A549 (cell line): Measurements from ENCODE around the gene ABCA2. TPM values are rescaled to one million over a fixed set of nuclear protein-coding genes. Genes with fewer than 3 reads are reported as not detected.

ENCODE experiments used
- ATAC-seq, 2 experiments: fragments of 200-7000 bp in 1 of 2; fragments of >200 bp in 1 of 2; cut with Nextera tagmentation in 1 of 2; cut with Tn5 transposase in 1 of 2; 3 replicates each; pipeline versions ENCODE4 v1.8.0 to v1.9.1; 2018 to 2020; ENCODE audit warnings: mild to moderate bottlenecking in 1 of 2, moderate library complexity in 1 of 2
- CTCF ChIA-PET: fragments of 300-600 bp; sonication (Branson Sonifier 250); formaldehyde crosslinking; extraction: SDS; loops from one replicate; lab custom pipeline; 2021; ENCODE audit warnings: antibody characterized with exemption, inconsistent platforms; lab: Yijun Ruan, JAX
- POLR2A ChIA-PET: fragments of 350-600 bp; formaldehyde crosslinking; extraction: SDS; loops from one replicate; lab custom pipeline; 2021; ENCODE audit warnings: antibody characterized with exemption, inconsistent platforms; lab: Yijun Ruan, JAX
- DNase-seq, 2 experiments: peaks; one replicate each; pipeline versions ENCODE4 v3.0.0 to v3.0.0-alpha.2; 2011 to 2016; ENCODE audit warnings: low read depth in 1 of 2, low spot score in 1 of 2
- FAIRE-seq: peaks from 2 replicates; lab custom pipeline; 2011; peaks lifted over from hg19 to GRCh38; lab: Jason Lieb, UNC
- H3K27ac ChIP-seq, 2 experiments: fragments of >200 bp; sonication (Bioruptor Twin); formaldehyde crosslinking; 3 replicates each; pipeline ENCODE4 v1.5.1; 2016 to 2017
- H3K4me1 ChIP-seq: fragments of >200 bp; sonication (Bioruptor Twin); formaldehyde crosslinking; 3 replicates; pipeline ENCODE4 v1.6.1; 2016
- H3K4me2 ChIP-seq: fragments of >200 bp; sonication (Bioruptor Twin); formaldehyde crosslinking; 3 replicates; pipeline ENCODE4 v1.6.1; 2016
- H3K4me3 ChIP-seq: fragments of >200 bp; sonication (Bioruptor Twin); formaldehyde crosslinking; 3 replicates; pipeline ENCODE4 v1.5.1; 2016
- H3K9me3 ChIP-seq: fragments of >200 bp; sonication (Bioruptor Twin); formaldehyde crosslinking; 3 replicates; pipeline ENCODE4 v1.6.1; 2016
- CHD4 ChIP-seq: fragments of 200-600 bp; sonication (generic); IDR thresholded peaks from 2 replicates; pipeline ENCODE4 v1.6.1; 2016; ENCODE audit warnings: antibody characterized with exemption, mild to moderate bottlenecking, borderline replicate concordance
- EHMT2 ChIP-seq: fragments of 200-600 bp; sonication (generic); IDR thresholded peaks from 2 replicates; pipeline ENCODE4 v1.6.1; 2016; ENCODE audit warnings: antibody characterized with exemption, low read depth, mild to moderate bottlenecking, moderate library complexity
- FOSB ChIP-seq: fragments of 250-450 bp; sonication (Bioruptor Pico); IDR thresholded peaks from 2 replicates; pipeline ENCODE4 v1.5.0; 2020; ENCODE audit warnings: mild to moderate bottlenecking, moderate library complexity
- FOXS1 ChIP-seq: fragments of 250-450 bp; sonication (Bioruptor Pico); IDR thresholded peaks from 2 replicates; pipeline ENCODE4 v1.5.0; 2020; ENCODE audit warnings: mild to moderate bottlenecking, moderate library complexity
- GATA3 ChIP-seq: IDR thresholded peaks from 2 replicates; pipeline ENCODE4 v1.6.1; 2012; ENCODE audit warnings: borderline replicate concordance
- HDAC2 ChIP-seq: fragments of 200-600 bp; sonication (generic); IDR thresholded peaks from 2 replicates; pipeline ENCODE4 v1.6.1; 2016
- HES2 ChIP-seq: fragments of >200 bp; sonication (Bioruptor Twin); formaldehyde crosslinking; IDR thresholded peaks from 2 replicates; pipeline ENCODE4 v1.6.1; 2016
- HOXA7 ChIP-seq: fragments of 250-450 bp; sonication (Bioruptor Pico); IDR thresholded peaks from 2 replicates; pipeline ENCODE4 v1.5.0; 2020; ENCODE audit warnings: mild to moderate bottlenecking, moderate library complexity
- HOXB13 ChIP-seq: fragments of 250-450 bp; sonication (Bioruptor Pico); IDR thresholded peaks from 2 replicates; pipeline ENCODE4 v1.5.0; 2020; ENCODE audit warnings: low read depth, mild to moderate bottlenecking, moderate library complexity
- HOXB5 ChIP-seq: fragments of 250-450 bp; sonication (Bioruptor Pico); IDR thresholded peaks from 2 replicates; pipeline ENCODE4 v1.5.0; 2020; ENCODE audit warnings: mild to moderate bottlenecking, moderate library complexity
- JUN ChIP-seq, 2 experiments: fragments of >200 bp; sonication (Bioruptor Twin); formaldehyde crosslinking; IDR thresholded peaks; 2 replicates in 1 of 2; 3 replicates in 1 of 2; pipeline ENCODE4 v1.6.1; 2016 to 2017
- MAZ ChIP-seq: fragments of 150-350 bp; IDR thresholded peaks from 2 replicates; pipeline ENCODE4 v1.6.1; 2014; ENCODE audit warnings: antibody characterized with exemption, low read depth, low read length, borderline replicate concordance
- NFE2L2 ChIP-seq: fragments of 150-350 bp; conservative IDR thresholded peaks from 2 replicates; pipeline ENCODE4 v1.6.1; 2014; ENCODE audit warnings: low read length
- NR3C1 ChIP-seq: fragments of >200 bp; sonication (Bioruptor Twin); formaldehyde crosslinking; IDR thresholded peaks from 3 replicates; pipeline ENCODE4 v1.6.1; 2017
- POLR2A ChIP-seq: IDR thresholded peaks from 2 replicates; pipeline ENCODE4 v1.6.1; 2012; ENCODE audit warnings: mild to moderate bottlenecking, low read length
- RARB ChIP-seq: fragments of 250-450 bp; sonication (Bioruptor Pico); IDR thresholded peaks from 2 replicates; pipeline ENCODE4 v1.8.0; 2021; ENCODE audit warnings: mild to moderate bottlenecking, moderate library complexity
- RFX5 ChIP-seq: fragments of 450-650 bp; IDR thresholded peaks from 2 replicates; pipeline ENCODE4 v1.7.1; 2014; ENCODE audit warnings: antibody characterized with exemption, mild to moderate bottlenecking, moderate library complexity
- RNF2 ChIP-seq: fragments of 200-600 bp; sonication (generic); IDR thresholded peaks from 2 replicates; pipeline ENCODE4 v1.6.1; 2016; ENCODE audit warnings: low read depth, mild to moderate bottlenecking, antibody characterized with exemption, moderate library complexity, borderline replicate concordance
- TP53 ChIP-seq: fragments of 250-450 bp; sonication (Bioruptor Pico); IDR thresholded peaks from 2 replicates; pipeline ENCODE4 v1.5.0; 2021; ENCODE audit warnings: mild to moderate bottlenecking, moderate library complexity
- ZC3H11A ChIP-seq: fragments of 450-650 bp; IDR thresholded peaks from 2 replicates; pipeline ENCODE4 v1.6.1; 2014; ENCODE audit warnings: antibody characterized with exemption, mild to moderate bottlenecking
- ZSCAN20 ChIP-seq: fragments of 250-450 bp; sonication (Bioruptor Pico); IDR thresholded peaks from 2 replicates; pipeline ENCODE4 v1.8.0; 2022; ENCODE audit warnings: mild to moderate bottlenecking, moderate library complexity
- WGBS: methylation state at CpG from one replicate; pipeline ENCODE4 v1.1.6; 2017; ENCODE audit errors: missing lambda C conversion rate; 5-methylcytosine and 5-hydroxymethylcytosine counted together
- polyA plus RNA-seq, 4 experiments: library from polyadenylated mRNA; depleted of rRNA in 3 of 4; stranded (reverse); fragments of >200 nt; fragmentation: RNase III in 1 of 4; extraction: RNeasy Plus Mini Kit Qiagen cat#74134 plus additional on column Dnase treatment in 1 of 4; gene quantifications; 2 replicates in 3 of 4; 3 replicates in 1 of 4; pipeline ENCODE4 v1.2.3, GENCODE V29; 2011 to 2017
- TF ChIP-seq, protein P1 (sequence below): fragments of 200-600 bp; sonication (generic); IDR thresholded peaks from 2 replicates; pipeline ENCODE4 v1.6.1; 2016; ENCODE audit warnings: antibody characterized with exemption, mild to moderate bottlenecking, moderate library complexity
- TF ChIP-seq, protein P2 (sequence below): fragments of >200 bp; sonication (Bioruptor Twin); formaldehyde crosslinking; IDR thresholded peaks from 3 replicates; pipeline ENCODE4 v1.6.1; 2016
- TF ChIP-seq, protein P3 (sequence below): IDR thresholded peaks from 2 replicates; pipeline ENCODE4 v1.6.1; 2012; ENCODE audit warnings: low read depth, borderline replicate concordance

ABCA2 gene
- polyA plus RNA-seq, 2 of the 4 experiments (the other 2 are of a cell fraction) = 8.3 to 24.7 TPM

DNA sequence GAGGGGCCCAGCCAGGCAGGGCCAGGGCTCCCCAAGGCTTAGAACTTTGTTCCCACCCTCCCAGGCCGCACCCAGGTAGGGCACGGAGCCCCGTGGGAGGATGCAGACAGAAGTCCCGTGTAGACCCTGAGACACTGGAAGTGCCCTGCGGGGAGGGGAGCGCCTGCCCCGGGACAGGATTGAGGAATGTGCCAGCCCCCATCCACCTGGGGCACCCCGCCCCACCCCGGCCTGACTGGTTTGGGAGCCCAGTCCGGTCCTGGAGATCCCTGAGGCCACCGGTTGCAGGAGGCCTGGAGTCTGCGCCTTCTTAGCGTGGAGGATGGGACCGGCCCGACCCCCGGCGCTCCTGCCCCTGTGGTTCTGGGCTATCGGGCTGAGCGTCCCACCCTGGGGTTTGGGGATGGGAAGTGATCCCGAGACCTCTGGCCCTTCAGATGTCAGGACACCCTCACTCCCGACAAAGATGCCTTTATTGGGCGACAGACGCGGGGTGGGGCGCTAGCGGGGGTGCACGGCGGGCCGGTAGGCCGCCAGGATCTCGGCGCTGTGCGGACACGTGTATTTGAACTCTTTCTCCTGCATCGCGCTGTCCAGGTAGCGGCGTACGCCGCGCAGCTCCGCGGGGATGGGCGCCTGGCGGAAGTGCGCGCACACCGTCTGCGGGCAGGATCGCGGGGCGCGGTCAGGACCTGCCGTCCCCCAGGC is 33.7 kb downstream of the ABCA2 start:
- TF ChIP-seq ZC3H11A = no peak
- no peak for TF ChIP-seq TP53 (CRISPR knock-in tag)
- TF ChIP-seq JUN (IDR thresholded peaks at IDR 0.05) = no peak
- TF ChIP-seq, protein P1, sequence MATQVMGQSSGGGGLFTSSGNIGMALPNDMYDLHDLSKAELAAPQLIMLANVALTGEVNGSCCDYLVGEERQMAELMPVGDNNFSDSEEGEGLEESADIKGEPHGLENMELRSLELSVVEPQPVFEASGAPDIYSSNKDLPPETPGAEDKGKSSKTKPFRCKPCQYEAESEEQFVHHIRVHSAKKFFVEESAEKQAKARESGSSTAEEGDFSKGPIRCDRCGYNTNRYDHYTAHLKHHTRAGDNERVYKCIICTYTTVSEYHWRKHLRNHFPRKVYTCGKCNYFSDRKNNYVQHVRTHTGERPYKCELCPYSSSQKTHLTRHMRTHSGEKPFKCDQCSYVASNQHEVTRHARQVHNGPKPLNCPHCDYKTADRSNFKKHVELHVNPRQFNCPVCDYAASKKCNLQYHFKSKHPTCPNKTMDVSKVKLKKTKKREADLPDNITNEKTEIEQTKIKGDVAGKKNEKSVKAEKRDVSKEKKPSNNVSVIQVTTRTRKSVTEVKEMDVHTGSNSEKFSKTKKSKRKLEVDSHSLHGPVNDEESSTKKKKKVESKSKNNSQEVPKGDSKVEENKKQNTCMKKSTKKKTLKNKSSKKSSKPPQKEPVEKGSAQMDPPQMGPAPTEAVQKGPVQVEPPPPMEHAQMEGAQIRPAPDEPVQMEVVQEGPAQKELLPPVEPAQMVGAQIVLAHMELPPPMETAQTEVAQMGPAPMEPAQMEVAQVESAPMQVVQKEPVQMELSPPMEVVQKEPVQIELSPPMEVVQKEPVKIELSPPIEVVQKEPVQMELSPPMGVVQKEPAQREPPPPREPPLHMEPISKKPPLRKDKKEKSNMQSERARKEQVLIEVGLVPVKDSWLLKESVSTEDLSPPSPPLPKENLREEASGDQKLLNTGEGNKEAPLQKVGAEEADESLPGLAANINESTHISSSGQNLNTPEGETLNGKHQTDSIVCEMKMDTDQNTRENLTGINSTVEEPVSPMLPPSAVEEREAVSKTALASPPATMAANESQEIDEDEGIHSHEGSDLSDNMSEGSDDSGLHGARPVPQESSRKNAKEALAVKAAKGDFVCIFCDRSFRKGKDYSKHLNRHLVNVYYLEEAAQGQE = no peak
- TF ChIP-seq, all 56 proteins: peak for 0
- CTCF ChIA-PET = interaction anchor here (0.6 to 6.6 kb wide), 7 partner anchors 8 to 268 kb away, joined by 3 to 34 read pairs (median 4); partner anchors contain the start of gene ABCA2
- H3K9me3 ChIP-seq = peaks cover 3% of the 10 kb centered on the region; the same call in 1 of the 3 replicates
- no peak overlapping the region for H3K27ac ChIP-seq
- POLR2A ChIA-PET = no interaction called here
- no peak overlapping the region for H3K4me3 ChIP-seq
- ATAC-seq (no peak), DNase-seq (no peak), FAIRE-seq (no peak)
- peaks cover 58% of the 10 kb centered on the region for H3K4me1 ChIP-seq
- WGBS = 92% methylated on average over 47 of the region's 54 CpGs
- peak overlapping the region; percentile 95; the same call in 1 of the 3 replicates for H3K4me2 ChIP-seq

DNA sequence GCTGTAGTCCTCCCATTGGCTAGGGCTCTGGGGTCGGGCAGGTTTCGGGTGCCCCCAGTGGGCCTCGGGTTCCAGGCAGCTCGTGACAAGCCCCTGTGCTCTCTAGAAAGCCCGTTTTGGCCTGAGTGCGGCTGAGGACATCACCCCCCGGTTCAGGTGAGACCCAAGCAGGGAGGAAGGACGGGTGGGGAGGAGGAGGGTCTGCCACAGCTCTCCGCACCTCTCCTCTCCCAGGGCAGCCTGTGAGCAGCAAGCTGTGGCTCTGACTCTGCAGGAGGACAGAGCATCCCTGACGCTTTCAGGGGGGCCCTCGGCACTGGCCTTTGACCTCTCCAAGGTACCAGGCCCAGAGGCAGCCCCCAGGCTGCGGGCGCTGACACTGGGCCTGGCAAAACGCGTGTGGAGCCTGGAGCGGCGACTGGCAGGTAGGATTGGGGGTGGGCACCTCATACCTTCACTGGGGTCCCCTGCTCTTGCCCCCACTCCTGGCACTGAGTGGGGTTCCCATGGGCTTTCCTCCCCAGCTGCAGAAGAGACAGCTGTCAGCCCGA is 35.1 kb downstream of the ABCA2 start:
- Histone ChIP-seq H3K4me3 (peak overlapping the region; percentile 89), H3K27ac (peak overlapping the region; percentile 91 to 97), H3K4me1 (peaks cover 49% of the 10 kb centered on the region), H3K4me2 (peak overlapping the region; percentile 95), H3K9me3 (peaks cover 3% of the 10 kb centered on the region; the same call in 1 of the 3 replicates)
- ChIA-PET POLR2A (interaction anchor here (1.4 to 1.9 kb wide), 4 partner anchors 14 to 90 kb away, joined by 3 to 20 read pairs (median 12); no protein-coding TSS in a partner anchor), CTCF (interaction anchor here (0.7 to 6.6 kb wide), 15 partner anchors 10 to 244 kb away, joined by 3 to 34 read pairs (median 4); partner anchors contain the start of genes ABCA2 and NPDC1)
- WGBS = 25% methylated on average over 12 of the region's 18 CpGs
- no peak for TF ChIP-seq RARB (CRISPR knock-in tag)
- no peak for TF ChIP-seq HES2
- TF ChIP-seq HOXA7 (CRISPR knock-in tag) = no peak
- TF ChIP-seq POLR2A = no peak
- FAIRE-seq (no peak), DNase-seq (no peak), ATAC-seq (no peak)

DNA sequence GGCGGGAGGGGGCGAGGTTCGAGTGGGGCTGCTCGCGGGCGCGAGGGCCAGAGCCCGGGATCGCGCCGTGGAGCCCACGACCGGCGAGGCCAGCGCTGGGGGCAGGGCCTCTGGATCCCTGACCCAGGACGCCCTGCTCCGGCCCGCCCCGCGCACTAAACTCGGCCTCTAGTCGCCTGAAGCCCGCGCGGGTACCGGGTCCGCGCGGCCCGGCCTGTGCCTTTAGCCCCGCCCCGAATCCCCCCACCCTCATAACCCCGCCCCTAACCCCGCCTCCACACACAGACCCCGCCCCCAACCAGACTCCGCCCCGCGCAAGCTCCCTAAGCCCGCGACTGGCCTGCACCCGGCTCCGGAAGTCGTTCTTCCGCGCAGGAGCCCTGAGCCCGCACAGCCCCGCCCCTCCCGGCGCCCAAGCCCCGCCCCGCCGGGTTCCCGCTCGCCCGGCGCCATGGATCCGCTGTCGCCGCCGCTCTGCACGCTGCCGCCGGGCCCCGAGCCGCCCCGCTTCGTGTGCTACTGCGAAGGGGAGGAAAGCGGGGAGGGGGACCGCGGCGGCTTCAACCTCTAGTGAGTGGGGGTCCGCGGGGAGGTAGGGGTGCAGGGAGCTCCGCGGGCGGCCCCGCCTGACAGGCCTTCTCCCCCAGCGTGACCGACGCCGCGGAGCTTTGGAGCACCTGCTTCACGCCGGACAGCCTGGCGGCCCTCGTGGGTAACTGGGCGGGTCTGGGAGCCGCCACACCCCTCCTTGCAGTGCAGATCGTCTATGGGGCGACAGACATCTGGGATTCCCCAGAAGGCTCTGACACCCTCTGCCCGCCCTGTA is 35.8 kb downstream of the ABCA2 start, which contains the start of gene PAXX:
Gene PAXX (plus strand): TSS at position 430 of the 826 bp plus-strand sequence. CDS start 22 bp downstream, at position 452.
- ChIA-PET POLR2A (interaction anchor here (0.6 to 1.9 kb wide), 22 partner anchors 8 to 407 kb away, joined by 3 to 20 read pairs (median 5); partner anchors contain the start of gene MAN1B1), CTCF (interaction anchor here (0.6 to 6.6 kb wide), 14 partner anchors 13 to 149 kb away, joined by 3 to 34 read pairs (median 4); partner anchors contain the start of genes ABCA2 and NPDC1)
- H3K4me1 ChIP-seq = peaks cover 45% of the 10 kb centered on the region
- 0% methylated on average over 19 of the region's 92 CpGs for WGBS
- peak within 1 kb of the TSS; percentile 95 for H3K4me2 ChIP-seq
- peak within 1 kb of the TSS; percentile 89 for H3K4me3 ChIP-seq
- H3K9me3 ChIP-seq = peaks cover 3% of the 10 kb centered on the region; the same call in 1 of the 3 replicates
- peak within 1 kb of the TSS; percentile 91 to 97 for H3K27ac ChIP-seq
- DNase-seq = peak; percentile 88 to 94
- peak; percentile 74 to 82 for ATAC-seq
- FAIRE-seq = no peak
- TF ChIP-seq NR3C1 = no peak
- no peak for TF ChIP-seq EHMT2
- no peak for TF ChIP-seq RNF2
- no peak for TF ChIP-seq FOSB (CRISPR knock-in tag)
- no peak for TF ChIP-seq ZSCAN20 (CRISPR knock-in tag)
- no peak for TF ChIP-seq HDAC2
- no peak for TF ChIP-seq CHD4
- TF ChIP-seq HOXB5 (CRISPR knock-in tag) = peak; percentile 60; the same call in 1 of the 2 replicates
- no peak for TF ChIP-seq ZC3H11A
- TF ChIP-seq FOXS1 (CRISPR knock-in tag) = no peak
- no peak for TF ChIP-seq NFE2L2
- TF ChIP-seq GATA3 = no peak
- TF ChIP-seq, protein P2, sequence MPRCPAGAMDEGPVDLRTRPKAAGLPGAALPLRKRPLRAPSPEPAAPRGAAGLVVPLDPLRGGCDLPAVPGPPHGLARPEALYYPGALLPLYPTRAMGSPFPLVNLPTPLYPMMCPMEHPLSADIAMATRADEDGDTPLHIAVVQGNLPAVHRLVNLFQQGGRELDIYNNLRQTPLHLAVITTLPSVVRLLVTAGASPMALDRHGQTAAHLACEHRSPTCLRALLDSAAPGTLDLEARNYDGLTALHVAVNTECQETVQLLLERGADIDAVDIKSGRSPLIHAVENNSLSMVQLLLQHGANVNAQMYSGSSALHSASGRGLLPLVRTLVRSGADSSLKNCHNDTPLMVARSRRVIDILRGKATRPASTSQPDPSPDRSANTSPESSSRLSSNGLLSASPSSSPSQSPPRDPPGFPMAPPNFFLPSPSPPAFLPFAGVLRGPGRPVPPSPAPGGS = 0 out of 3 replicates have a peak, but pooled peaks have one; percentile 71
- TF ChIP-seq, protein P3, sequence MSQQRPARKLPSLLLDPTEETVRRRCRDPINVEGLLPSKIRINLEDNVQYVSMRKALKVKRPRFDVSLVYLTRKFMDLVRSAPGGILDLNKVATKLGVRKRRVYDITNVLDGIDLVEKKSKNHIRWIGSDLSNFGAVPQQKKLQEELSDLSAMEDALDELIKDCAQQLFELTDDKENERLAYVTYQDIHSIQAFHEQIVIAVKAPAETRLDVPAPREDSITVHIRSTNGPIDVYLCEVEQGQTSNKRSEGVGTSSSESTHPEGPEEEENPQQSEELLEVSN = peak; percentile 89
- no peak for TF ChIP-seq RFX5
- TF ChIP-seq HOXB13 (CRISPR knock-in tag) = no peak
- no peak for TF ChIP-seq MAZ
- peak in 1 of 2 experiments; percentile 83; a peak in 2 of 5 replicates for TF ChIP-seq JUN (IDR thresholded peaks at IDR 0.05)
